ENCODE data around the gene NOX5.

NOX5 gene

DNA sequence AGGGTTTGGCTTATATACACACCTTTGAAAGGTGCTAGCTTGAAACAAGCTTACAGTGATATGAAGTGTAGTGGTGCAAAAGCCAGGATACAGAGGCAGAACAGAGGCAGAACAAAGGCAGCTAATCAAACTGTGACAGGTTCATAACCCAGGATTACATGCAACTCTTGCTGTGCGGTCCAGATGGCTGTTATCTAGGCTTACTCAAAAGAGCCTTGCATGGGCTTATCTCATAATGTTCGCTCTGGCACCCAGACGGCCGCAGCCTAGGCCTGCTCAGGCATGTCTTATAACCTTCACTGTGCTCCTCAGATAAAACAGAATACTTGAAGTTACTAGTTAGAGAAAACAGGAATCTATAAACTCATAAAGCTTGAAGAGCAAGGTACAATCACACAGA is 22.8 kb upstream of the NOX5 start:
- DNase-seq = no peak

DNA sequence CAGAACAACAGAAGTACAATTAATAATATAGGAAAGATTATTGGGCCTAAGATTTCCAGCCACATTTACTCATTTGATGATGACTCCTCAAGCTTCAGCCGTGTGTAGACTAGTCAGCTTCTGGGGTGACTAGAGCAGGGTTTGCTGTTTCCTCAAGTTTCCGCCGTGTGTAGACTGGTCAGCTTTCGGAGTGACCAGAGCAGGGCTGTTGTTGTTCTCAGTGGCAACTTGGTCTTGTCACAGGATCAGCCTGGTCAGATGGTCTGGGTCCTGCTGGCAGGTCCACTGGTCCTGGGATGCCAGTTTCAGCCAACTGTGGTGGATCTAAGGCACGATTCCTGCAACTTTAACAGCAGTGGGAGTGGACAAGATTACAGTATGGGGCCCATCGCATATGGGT is 21.8 kb upstream of the NOX5 start:
- no peak for DNase-seq

DNA sequence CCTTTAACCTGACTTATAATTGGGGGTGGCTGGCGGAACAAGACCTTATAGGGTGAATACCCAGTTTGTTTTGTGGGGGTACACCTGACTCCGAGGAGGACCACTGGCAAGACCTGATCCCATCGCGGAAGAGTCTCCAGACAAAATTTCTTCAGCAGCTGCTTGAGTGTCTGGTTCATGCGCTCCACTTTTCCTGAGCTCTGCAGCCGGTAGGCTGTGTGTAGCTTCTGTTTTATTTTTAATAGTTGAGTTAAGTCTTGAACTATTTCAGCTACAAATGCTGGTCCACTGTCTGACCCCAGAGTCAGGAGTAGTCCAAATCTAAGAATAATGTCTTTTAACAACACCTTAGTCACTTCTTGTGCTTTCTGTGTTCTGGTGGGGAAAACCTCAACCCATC is 21.2 kb upstream of the NOX5 start:
- no peak for DNase-seq

- DNase-seq = no peak
Observed at GRCh38 chr15:68994149-68994548, 20.3 kb upstream of the NOX5 start.

GRCh38 chr15:68994981-68995761 is 19.3 kb upstream of the NOX5 start:
- no peak for DNase-seq

DNA sequence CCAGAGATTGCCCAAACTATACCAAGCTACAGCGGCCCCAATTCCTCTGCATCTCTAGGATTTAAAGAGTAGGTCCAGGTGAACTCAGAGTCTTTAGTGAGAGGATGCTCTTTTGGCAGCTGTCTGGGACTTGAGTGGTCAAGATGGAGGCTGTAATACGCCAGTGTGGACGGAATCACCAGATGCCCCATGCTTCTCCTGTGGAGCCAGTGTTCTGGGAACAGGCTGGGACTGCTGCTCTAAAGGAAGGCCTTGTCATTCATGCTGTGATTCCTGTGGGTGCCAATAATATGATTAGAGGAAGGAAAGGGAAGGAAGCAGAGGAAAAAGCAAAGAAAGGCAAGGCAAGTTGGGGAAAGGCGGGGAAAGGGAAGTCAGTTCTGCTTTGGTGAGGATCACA is 17.4 kb upstream of the NOX5 start:
- no peak for DNase-seq

- no peak for DNase-seq
Observed at GRCh38 chr15:68997930-68998777, 16.3 kb upstream of the NOX5 start.

DNA sequence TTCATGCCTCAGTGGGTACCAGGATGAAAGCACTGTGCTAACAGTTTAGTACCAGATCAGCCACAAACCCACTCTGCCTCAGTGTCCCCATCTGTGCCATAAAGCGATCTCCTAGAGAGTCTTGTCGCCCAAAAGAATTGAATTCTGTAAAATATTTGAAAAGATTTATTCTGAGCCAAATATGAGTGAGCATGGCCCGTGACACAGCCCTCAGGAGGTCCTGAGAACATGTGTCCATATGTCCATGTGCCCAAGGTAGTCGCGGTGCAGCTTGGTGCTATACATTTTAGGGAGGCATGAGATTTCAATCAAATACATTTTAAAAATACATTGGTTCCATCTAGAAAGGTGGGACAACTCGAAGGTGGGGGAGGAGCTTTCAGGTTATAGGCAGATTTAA is 15.4 kb upstream of the NOX5 start:
- DNase-seq = no peak

- no peak for DNase-seq
Observed at GRCh38 chr15:69000091-69000490, 14.4 kb upstream of the NOX5 start.

DNA sequence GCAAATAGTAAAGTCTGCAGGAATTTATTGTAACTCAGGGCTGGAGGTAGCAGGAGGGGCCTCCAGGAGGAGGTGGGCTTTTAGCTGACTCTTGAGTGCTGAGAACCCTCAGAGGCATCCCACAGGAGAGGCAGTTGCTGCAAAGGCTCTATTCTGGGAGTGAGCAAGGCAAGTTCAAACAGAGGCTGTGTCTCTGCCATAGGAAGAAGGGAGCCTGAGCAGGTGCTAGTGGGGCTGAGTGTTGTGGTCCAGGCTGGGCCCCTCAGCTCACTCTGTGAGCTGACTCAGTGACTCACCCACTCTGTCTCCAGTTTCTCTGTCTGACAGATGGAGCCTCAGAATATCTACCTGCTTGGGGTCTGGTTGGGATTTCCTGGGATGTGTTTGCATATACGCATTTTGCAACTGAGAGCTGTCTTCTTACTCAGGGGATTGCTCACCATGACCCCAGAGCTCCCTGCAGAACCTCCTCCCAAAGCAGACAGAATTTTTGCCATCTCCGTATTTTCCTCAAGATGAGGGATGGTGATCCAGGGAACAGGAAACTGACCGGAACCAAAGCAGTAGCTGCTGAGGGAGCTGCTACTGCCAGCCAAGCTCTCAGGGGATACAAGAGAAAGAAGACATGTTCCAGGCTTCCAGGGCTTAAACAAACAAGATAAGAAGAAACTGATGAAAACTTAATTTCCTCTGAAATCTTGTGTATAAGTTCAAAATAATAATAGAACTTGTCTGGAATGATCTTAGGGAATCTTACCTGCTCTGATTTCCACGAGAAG is 13.6 kb upstream of the NOX5 start:
- no peak for DNase-seq

- no peak for DNase-seq
Observed at GRCh38 chr15:69002783-69003182, 11.7 kb upstream of the NOX5 start.

GRCh38 chr15:69004011-69004410 is 10.5 kb upstream of the NOX5 start:
- DNase-seq = no peak

- no peak for DNase-seq
Observed at GRCh38 chr15:69008056-69008455, 6.4 kb upstream of the NOX5 start.

DNA sequence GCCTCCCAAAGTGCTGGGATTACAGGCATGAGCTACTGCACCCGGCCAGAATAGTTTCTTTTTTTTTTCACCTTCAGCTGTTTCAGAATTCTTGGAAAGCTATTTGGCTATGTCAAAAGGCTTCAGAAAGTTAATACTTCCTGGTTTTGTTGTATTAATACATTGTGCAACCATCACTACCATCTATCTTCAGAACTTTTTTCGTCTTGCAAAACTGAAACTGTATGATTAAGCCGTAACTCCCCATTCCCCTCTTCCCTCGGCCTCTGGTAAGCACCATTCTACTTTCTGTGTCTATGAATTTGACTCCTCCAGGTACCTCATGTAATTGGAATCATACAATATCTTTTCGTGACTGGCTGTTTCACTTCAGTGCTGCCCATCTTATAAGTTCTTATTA is 5.2 kb upstream of the NOX5 start:
- DNase-seq = no peak

DNA sequence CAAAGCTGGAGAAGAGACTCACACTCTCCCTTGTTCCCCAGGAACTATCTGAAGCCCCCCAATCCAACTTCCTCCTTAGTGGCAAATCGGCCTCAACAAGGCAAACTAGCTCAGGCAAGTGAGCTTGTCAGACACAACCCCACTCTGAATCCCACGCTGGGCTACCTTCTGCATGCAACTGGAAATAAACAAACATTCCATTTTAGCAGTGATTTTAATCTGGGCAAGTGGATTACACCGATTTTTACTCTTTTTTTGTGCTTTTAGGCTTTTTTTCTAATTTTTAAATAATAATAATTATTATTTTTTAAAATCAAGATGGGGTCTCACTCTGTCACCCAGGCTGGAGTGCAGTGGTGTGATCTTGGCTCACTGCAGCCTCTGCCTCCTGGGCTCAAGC is 2.9 kb upstream of the NOX5 start:
- DNase-seq = no peak

DNA sequence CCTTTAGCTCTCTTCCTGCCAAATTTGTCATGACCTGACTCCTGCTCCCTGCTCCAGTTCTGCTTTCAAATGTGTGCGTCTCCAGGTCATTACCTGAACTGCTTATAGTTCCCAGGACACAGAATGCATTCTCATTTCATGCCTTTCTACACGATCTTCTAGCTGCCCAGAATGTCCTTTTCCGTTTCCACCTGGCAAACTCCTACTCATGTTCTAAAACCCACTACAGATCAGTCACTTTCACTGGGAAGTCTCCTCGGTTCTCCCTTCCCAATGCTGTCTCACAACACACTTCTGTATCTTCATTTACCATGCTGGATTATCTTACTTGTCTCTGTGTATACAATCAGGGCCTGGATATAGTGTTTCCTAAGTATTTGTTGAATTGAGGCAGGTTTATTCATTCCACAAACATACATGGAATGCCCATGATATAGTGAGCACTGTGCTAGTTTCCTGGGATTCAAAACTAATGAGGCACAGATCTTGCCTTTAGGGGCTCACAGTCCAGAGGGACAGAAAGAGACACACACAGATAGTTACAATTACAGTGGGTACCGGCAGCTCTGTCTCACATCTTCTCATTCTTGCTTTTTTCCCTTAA is 1.6 kb upstream of the NOX5 start:
- DNase-seq = no peak

DNA sequence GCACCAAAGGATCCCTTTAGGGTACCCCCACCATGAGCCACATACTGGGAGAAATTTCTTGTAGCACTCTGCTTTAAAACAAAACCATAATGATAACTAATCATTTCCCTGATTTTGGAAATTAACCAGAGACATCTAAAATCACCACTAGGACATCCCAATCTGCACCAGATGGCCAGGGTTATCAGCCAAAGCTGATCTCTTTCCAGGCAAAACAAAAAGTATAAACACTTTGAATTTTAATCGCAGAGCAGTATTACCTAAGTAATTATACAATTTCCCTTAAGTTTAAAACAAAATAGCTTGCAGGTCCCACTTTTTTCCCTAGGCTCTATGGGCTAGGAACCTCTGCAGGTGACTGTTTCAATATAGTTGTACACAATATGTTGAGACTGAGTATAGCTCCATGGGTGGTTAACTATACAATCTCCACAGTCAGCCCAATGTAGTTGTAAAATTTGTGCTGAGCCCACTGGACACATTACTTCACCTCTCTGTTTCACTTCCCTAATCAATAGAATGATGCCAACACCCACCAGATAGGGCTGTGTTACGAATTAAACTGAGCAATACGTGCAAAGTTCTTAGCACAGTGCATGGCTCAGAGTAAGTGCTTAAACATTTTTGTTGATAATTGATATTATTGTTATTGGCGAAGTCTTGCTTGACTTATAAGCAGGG is 629 bp upstream of the NOX5 start:
- DNase-seq = no peak

- no peak for DNase-seq
Observed at GRCh38 chr15:69015591-69015990, 1.1 kb downstream of the NOX5 start.

- DNase-seq = no peak
Observed at GRCh38 chr15:69016021-69016595, 1.6 kb downstream of the NOX5 start.

- DNase-seq = no peak
Observed at GRCh38 chr15:69017978-69018377, 3.5 kb downstream of the NOX5 start.

- no peak for DNase-seq
Observed at GRCh38 chr15:69018951-69019350, 4.5 kb downstream of the NOX5 start.

- DNase-seq = no peak
Observed at GRCh38 chr15:69021895-69022294, 7.4 kb downstream of the NOX5 start.

Measured in activated CD4-positive, CD25-positive, alpha-beta regulatory T cell (primary cell).